Measurements from ENCODE around the gene AGR2. TPM values are rescaled to one million over a fixed set of nuclear protein-coding genes. Genes with fewer than 3 reads are reported as not detected.

AGR2 gene
- total RNA-seq, 2 experiments from 2014 or later, result not detected

DNA sequence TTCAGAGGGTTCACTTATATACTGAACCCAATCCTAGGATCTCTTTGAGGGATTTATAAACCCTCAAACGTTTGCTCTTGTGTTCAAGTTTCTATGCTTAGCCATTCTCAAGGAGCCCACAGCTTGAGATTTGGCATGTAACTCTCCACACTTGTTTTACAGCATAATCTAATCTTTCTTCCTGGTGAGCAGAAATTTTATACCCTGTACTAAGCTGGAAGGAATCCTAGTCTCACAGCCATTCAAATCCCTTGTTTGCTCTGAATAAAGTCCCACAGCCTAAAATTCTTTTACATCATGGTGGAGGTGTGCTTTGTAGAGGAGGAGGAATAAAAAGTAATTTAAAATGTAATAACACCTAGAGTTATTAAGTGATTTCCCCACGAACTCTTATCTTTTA lies 5.3 kb upstream of the AGR2 start:
- H3K27me3 Mint-ChIP-seq (ENCODE audit: low read depth), result peaks cover 22% of the 10 kb centered on the region

DNA sequence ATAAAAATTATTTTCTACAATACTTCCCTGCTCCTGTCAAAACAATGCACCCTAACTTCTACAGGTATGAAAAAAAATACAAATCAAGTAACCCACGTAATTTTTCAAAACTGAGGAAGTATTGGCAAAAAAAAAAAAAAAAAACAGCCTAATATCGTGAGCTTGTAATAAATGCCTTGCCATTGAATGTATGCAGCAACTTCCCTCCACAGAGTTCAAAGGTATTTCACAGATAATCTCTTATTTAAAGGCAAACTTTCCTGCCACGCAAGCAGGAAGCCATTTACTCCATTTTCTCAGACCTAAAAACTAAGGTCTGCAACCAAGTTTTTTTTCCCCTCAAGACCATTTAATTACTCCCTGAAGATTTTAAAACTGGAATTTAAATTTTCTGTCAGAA lies 642 bp upstream of the AGR2 start:
- Mint-ChIP-seq H3K4me1 (ENCODE audit: low read depth) (no peaks in the 10 kb centered on the region), H3K9me3 (ENCODE audit: insufficient read depth) (no peaks in the 10 kb centered on the region), H3K36me3 (ENCODE audit: low read depth) (no peaks in the 10 kb centered on the region), H3K4me3 (no peak overlapping the region), H3K27me3 (ENCODE audit: low read depth) (peaks cover 23% of the 10 kb centered on the region), H3K27ac (no peak overlapping the region)
- DNase-seq (no peak), ATAC-seq (no peak)
- ChIA-PET POLR2A (no interaction called here), CTCF (no interaction called here)

More for the DNA sequence above, 5.3 kb upstream of the AGR2 start:
- no peak for ATAC-seq
- no peak overlapping the region for H3K4me3 Mint-ChIP-seq
- ChIA-PET POLR2A (no interaction called here), CTCF (interaction anchor here (0.9 kb wide), 1 partner anchor 9 kb away, joined by 3 read pairs; no protein-coding TSS in a partner anchor)
- DNase-seq, result no peak
- no peaks in the 10 kb centered on the region for H3K4me1 Mint-ChIP-seq (ENCODE audit: low read depth)
- H3K27ac Mint-ChIP-seq, result no peak overlapping the region
- no peaks in the 10 kb centered on the region for H3K9me3 Mint-ChIP-seq (ENCODE audit: insufficient read depth)
- no peaks in the 10 kb centered on the region for H3K36me3 Mint-ChIP-seq (ENCODE audit: low read depth)

DNA sequence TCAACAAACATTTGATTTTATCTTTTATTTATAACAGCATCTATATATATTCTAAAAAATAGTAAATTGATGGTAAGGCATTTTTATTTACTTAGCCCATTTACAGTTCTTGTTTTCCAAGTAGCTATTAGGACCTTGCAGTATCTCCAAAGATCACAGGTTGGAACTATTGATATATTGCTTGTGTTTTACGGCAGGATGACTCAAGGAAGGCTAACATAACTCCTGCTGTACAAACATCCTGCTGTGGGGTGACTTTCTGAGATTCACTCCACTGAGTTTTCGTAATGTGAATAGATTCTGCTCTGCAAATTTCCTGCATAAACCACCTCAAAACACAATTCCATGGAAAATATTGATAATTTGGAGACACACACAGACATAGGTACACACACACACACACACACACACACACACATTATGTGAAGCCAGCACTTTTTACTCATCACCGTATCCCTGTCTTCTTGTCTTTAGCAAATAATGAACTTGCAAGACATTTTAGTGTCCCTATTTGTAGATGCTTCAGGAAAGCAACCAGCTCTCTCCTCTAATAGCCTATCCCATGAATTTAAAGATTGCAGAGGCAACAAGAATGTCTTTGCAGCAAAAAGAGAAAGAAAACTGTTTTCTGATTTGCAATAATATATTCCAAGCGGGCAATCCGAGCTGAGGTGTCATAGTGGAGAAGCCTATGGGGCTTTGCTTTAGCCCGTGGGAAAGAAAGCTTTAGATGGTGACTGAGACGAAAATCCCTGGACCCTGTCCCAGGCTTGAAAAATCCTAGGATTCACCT lies 722 bp downstream of the AGR2 start:
- Mint-ChIP-seq H3K36me3 (ENCODE audit: low read depth) (no peaks in the 10 kb centered on the region), H3K27ac (no peak overlapping the region), H3K4me3 (no peak overlapping the region), H3K27me3 (ENCODE audit: low read depth) (peaks cover 13% of the 10 kb centered on the region), H3K9me3 (ENCODE audit: insufficient read depth) (no peaks in the 10 kb centered on the region), H3K4me1 (ENCODE audit: low read depth) (no peaks in the 10 kb centered on the region)
- DNase-seq (no peak), ATAC-seq (no peak)
- POLR2A ChIA-PET, result no interaction called here
- CTCF ChIA-PET, result no interaction called here

DNA sequence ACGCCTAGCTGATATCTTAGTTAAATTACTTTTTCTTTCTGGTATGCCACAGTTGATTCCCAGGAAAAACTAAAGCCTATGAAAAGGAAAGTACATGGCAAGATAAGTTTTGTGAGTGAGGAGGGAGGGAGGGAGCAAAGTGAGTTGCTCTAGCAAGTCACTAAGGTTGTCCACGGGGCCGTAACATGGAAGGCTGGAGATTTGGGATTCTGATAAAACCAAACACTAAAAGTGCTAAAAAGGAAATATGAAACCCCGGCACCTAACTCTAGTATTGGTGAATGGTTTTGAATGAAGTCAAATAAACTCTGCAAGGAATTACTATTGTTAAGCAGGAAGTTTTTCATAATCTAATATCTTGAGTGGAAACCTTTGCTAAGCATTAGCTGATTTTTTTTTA lies 1.7 kb downstream of the AGR2 start:
- Mint-ChIP-seq H3K36me3 (ENCODE audit: low read depth) (no peaks in the 10 kb centered on the region), H3K4me3 (no peak overlapping the region), H3K27me3 (ENCODE audit: low read depth) (peaks cover 13% of the 10 kb centered on the region), H3K9me3 (ENCODE audit: insufficient read depth) (no peaks in the 10 kb centered on the region), H3K4me1 (ENCODE audit: low read depth) (no peaks in the 10 kb centered on the region), H3K27ac (no peak overlapping the region)
- no peak for ATAC-seq
- DNase-seq, result no peak
- ChIA-PET CTCF (interaction anchor here (0.9 kb wide), 1 partner anchor 118 kb away, joined by 3 read pairs; no protein-coding TSS in a partner anchor), POLR2A (no interaction called here)

DNA sequence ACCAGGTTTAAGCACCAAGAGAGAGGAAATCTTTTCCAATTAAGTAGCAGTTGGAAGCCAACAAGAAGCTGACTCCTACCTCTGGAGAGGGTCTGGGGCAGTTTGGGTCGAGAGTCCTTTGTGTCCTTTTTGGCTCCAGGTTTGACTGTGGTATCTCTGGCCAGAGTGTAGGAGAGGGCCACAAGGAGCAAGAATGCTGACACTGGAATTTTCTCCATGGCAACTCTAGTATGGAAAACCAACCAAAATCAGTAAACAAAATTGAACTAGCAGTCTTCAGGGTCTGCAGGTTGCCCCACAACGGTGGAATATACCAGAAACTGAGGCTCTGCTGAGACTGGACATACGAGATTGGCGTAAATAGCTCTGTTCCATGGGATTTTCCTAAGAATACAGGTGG lies 3.2 kb downstream of the AGR2 start:
- Mint-ChIP-seq H3K27me3 (ENCODE audit: low read depth) (peaks cover 7% of the 10 kb centered on the region), H3K9me3 (ENCODE audit: insufficient read depth) (no peaks in the 10 kb centered on the region), H3K4me1 (ENCODE audit: low read depth) (no peaks in the 10 kb centered on the region), H3K36me3 (ENCODE audit: low read depth) (no peaks in the 10 kb centered on the region), H3K4me3 (no peak overlapping the region), H3K27ac (no peak overlapping the region)
- ChIA-PET POLR2A (no interaction called here), CTCF (interaction anchor here (0.7 to 2.6 kb wide), 11 partner anchors 8 to 214 kb away, joined by 3 to 13 read pairs (median 3); partner anchors contain the start of gene TSPAN13)
- ATAC-seq (no peak), DNase-seq (no peak)

DNA sequence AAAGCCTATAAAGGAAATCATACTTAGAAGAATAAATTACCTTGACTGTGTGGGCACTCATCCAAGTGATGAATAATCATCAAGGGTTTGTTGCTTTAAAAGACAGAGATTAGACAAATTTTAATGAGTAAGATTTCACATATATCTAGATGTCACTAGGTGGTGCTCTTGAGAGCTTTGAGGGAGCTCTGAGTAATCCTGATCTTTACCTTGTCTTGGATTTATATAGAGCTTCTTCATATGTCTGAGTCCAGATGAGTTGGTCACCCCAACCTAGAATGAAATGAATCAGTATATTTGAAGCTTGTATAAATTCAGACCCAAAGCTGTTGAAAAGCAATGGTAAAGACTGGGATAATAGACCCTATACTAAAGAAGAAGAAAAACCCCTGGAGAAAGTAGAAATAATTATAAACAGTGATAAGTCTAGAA lies 3.7 kb downstream of the AGR2 start:
- ChIA-PET POLR2A (no interaction called here), CTCF (interaction anchor here (0.7 to 2.6 kb wide), 10 partner anchors 8 to 120 kb away, joined by 3 to 13 read pairs (median 3); partner anchors contain the start of gene TSPAN13)
- H3K36me3 Mint-ChIP-seq (ENCODE audit: low read depth), result no peaks in the 10 kb centered on the region
- H3K9me3 Mint-ChIP-seq (ENCODE audit: insufficient read depth), result no peaks in the 10 kb centered on the region
- no peaks in the 10 kb centered on the region for H3K4me1 Mint-ChIP-seq (ENCODE audit: low read depth)
- H3K27me3 Mint-ChIP-seq (ENCODE audit: low read depth), result peaks cover 8% of the 10 kb centered on the region
- H3K4me3 Mint-ChIP-seq, result no peak overlapping the region
- ATAC-seq (peak; percentile 55), DNase-seq (no peak)
- no peak overlapping the region for H3K27ac Mint-ChIP-seq

DNA sequence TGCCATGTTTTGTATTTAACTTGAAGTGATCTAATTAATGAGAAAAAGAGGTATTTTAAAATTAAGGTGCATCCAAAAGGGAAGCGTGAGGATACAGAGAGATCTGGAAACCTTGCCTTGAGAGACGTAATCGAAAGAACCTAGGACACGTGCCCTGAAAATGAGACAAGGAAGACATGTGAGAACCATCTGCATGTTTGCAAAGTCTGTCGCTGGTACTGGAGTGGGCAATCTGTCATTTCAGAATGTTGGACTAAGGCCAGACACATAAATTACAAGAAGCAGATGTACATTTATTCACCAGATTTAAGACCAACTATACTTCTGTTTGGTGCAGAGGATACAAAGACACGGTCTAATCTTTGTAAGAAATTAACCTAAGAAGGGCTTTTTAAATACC lies 9.2 kb downstream of the AGR2 start:
- POLR2A ChIA-PET, result no interaction called here
- no peak overlapping the region for H3K27ac Mint-ChIP-seq
- no peaks in the 10 kb centered on the region for H3K4me1 Mint-ChIP-seq (ENCODE audit: low read depth)
- no peak overlapping the region for H3K4me3 Mint-ChIP-seq
- no peaks in the 10 kb centered on the region for H3K36me3 Mint-ChIP-seq (ENCODE audit: low read depth)
- no peaks in the 10 kb centered on the region for H3K9me3 Mint-ChIP-seq (ENCODE audit: insufficient read depth)
- ATAC-seq, result no peak
- H3K27me3 Mint-ChIP-seq (ENCODE audit: low read depth), result peaks cover 8% of the 10 kb centered on the region
- DNase-seq, result no peak
- CTCF ChIA-PET, result no interaction called here

DNA sequence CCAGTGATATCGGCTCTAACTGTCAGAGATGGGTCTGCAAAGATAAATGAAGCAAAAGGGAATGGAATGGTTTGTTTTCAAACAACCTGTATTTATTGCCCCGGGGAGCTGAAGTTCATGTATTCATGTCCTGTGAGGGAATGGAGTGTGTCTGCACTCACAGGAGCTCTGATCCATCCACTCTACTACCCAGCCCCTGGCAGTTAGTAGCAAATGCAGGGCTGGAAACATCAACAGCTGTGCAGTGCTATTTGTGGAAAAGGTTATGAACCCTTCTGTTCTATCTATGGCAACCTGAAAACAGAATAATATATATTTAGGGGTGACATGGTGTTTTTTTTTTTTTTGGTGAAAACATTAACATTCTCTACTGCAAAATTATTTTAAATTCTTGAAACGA lies 9.8 kb downstream of the AGR2 start:
- Mint-ChIP-seq H3K4me3 (no peak overlapping the region), H3K27ac (no peak overlapping the region), H3K4me1 (ENCODE audit: low read depth) (no peaks in the 10 kb centered on the region), H3K9me3 (ENCODE audit: insufficient read depth) (no peaks in the 10 kb centered on the region), H3K27me3 (ENCODE audit: low read depth) (peaks cover 8% of the 10 kb centered on the region), H3K36me3 (ENCODE audit: low read depth) (no peaks in the 10 kb centered on the region)
- DNase-seq (no peak), ATAC-seq (no peak)
- POLR2A ChIA-PET, result no interaction called here
- CTCF ChIA-PET, result no interaction called here

DNA sequence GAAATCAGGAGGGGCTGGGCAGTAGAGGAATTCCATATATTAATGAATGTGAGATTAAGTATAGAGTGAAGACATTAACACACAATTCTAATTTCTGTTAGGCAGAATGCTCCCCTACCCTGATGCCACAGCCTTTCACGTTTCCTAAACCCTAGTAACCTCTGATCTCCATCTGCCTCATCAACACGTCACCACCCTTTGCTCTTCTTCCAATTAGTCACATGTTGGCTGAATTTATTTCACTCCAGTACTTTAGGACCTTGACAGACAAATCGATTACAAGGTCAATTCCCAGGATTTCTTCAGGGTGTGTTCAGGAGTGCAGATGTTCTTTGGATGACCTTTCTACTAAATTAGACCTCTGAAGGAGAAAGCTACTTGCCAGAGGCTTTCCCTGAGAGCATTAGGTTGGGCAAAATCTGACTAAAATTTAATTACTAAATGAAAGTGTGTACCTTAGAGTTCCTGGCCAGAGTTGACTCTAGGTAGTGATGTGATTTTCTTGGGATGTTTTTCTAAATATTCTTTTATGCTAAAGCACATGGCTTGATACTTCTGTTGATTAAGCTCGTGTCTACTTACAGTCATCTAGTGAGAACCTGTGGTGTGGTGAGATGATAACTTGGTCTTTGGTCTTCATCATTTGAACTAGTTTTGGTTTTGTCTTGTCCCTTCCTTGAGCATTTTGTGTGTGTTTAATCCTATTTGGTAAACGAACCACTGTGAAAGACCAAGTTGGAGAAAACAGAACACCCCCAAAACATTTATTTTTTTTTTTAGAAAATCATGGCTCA lies 12.7 kb downstream of the AGR2 start:
- Mint-ChIP-seq H3K4me1 (ENCODE audit: low read depth) (no peaks in the 10 kb centered on the region), H3K36me3 (ENCODE audit: low read depth) (no peaks in the 10 kb centered on the region), H3K27ac (no peak overlapping the region), H3K9me3 (ENCODE audit: insufficient read depth) (no peaks in the 10 kb centered on the region), H3K4me3 (no peak overlapping the region), H3K27me3 (ENCODE audit: low read depth) (peaks cover 8% of the 10 kb centered on the region)
- DNase-seq (no peak), ATAC-seq (no peak)
- ChIA-PET CTCF (interaction anchor here (0.9 kb wide), 1 partner anchor 9 kb away, joined by 4 read pairs; no protein-coding TSS in a partner anchor), POLR2A (no interaction called here)

DNA sequence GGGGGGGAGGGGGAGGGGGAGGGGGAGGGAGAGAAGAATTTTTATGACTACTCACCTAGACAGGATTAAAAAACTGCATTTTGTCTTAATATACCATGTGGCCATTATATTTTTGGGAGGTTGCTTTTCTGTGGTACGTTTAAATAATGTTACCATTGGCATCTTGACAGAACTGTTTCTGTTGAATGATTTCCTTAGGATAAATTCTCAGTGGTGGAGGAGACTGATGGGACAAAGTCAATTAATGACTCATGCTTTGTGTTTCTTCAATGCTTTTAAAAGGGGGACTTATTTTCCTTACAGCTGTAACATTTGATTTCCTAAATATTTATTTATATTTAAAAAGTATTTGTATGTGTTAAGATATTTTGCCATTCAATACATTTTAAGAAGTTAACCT lies 13.7 kb downstream of the AGR2 start:
- Mint-ChIP-seq H3K36me3 (ENCODE audit: low read depth) (no peaks in the 10 kb centered on the region), H3K4me1 (ENCODE audit: low read depth) (no peaks in the 10 kb centered on the region), H3K9me3 (ENCODE audit: insufficient read depth) (no peaks in the 10 kb centered on the region), H3K27me3 (ENCODE audit: low read depth) (peaks cover 3% of the 10 kb centered on the region), H3K4me3 (no peak overlapping the region), H3K27ac (no peak overlapping the region)
- ChIA-PET POLR2A (no interaction called here), CTCF (no interaction called here)
- ATAC-seq, result no peak
- DNase-seq, result no peak

DNA sequence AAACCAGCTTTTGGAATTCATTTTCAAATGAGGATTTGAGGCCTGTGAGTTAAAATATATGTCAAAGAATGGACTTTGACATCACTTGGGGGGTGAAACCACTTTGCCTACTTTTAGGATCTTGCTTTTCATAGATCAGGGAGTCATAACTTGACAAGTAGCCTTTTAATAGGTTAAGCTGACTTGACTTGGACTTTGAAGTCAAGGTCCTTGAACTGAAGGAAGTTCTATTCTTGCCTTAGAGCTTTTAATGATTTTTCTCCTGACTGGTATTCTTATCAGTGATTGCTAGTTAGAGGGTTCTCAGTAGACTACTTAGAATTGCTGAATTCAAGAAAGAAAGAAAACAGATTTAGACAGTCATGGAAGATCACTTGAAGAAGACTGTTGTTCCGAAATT lies 17.7 kb downstream of the AGR2 start:
- POLR2A ChIA-PET, result no interaction called here
- H3K4me1 Mint-ChIP-seq (ENCODE audit: low read depth), result no peaks in the 10 kb centered on the region
- no peak overlapping the region for H3K4me3 Mint-ChIP-seq
- CTCF ChIA-PET, result no interaction called here
- ATAC-seq (no peak), DNase-seq (no peak)
- no peaks in the 10 kb centered on the region for H3K27me3 Mint-ChIP-seq (ENCODE audit: low read depth)
- no peak overlapping the region for H3K27ac Mint-ChIP-seq
- no peaks in the 10 kb centered on the region for H3K9me3 Mint-ChIP-seq (ENCODE audit: insufficient read depth)
- no peaks in the 10 kb centered on the region for H3K36me3 Mint-ChIP-seq (ENCODE audit: low read depth)

DNA sequence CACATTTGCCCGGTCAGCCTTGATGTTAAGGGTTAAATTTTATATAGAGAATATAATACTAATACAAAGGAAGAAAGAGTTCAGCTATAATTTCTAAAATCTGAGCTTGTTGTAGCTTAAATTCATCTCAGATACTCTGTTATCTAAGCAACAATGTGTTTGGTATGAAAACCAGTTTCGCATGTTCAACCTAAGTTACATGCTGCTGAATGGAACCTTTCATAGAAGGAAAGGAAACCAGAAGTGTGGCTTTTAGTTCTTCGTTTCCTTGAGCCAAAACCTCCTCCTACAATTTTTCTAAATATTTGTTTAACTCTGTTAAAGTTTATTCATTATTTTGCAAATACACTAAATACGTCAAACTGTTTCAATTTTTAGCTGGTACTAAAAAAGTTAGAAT lies 18.5 kb downstream of the AGR2 start:
- H3K27ac Mint-ChIP-seq, result no peak overlapping the region

More for the DNA sequence above, 18.5 kb downstream of the AGR2 start:
- ATAC-seq, result no peak
- H3K4me1 Mint-ChIP-seq (ENCODE audit: low read depth), result no peaks in the 10 kb centered on the region
- no peaks in the 10 kb centered on the region for H3K27me3 Mint-ChIP-seq (ENCODE audit: low read depth)
- no peak overlapping the region for H3K4me3 Mint-ChIP-seq
- DNase-seq, result no peak
- no peaks in the 10 kb centered on the region for H3K36me3 Mint-ChIP-seq (ENCODE audit: low read depth)
- no peaks in the 10 kb centered on the region for H3K9me3 Mint-ChIP-seq (ENCODE audit: insufficient read depth)
- POLR2A ChIA-PET, result interaction anchor here (0.6 kb wide), 1 partner anchor 620 kb away, joined by 5 read pairs; no protein-coding TSS in a partner anchor
- CTCF ChIA-PET, result no interaction called here

All from activated CD8-positive, alpha-beta T cell treated with anti-CD3 and anti-CD28 coated beads, Interleukin-2, amount 10 ng/mL, durations not matched to agents 7 days and 5 days (primary cell).